GM19099 (cell line): ENCODE measurements around the gene ATP6V0E1.
A peak's percentile ranks its signal among the peaks of the same experiment; 100 is the strongest.

ENCODE experiments used
- POLR2A ChIP-seq: IDR thresholded peaks from 3 replicates; pipeline ENCODE4 v1.6.1; 2011; ENCODE audit warnings: low read depth; ENCODE audit not compliant: insufficient read length; ENCODE audit errors: extremely low read depth

ATP6V0E1 gene

GRCh38 chr5:172983542-172984243 is at the start of gene ATP6V0E1:
TSS of gene ATP6V0E1 (plus strand) at chr5:172983771. CDS start at chr5:172983861, 90 bp downstream.
- TF ChIP-seq POLR2A, result peak; percentile 93

GRCh38 chr5:172935096-172935495 is 48.5 kb upstream of the ATP6V0E1 start:
- no peak for TF ChIP-seq POLR2A

- no peak for TF ChIP-seq POLR2A
These were observed 47.2 kb upstream of the ATP6V0E1 start for GRCh38 chr5:172936401-172936800.

GRCh38 chr5:172939071-172939470 is 44.5 kb upstream of the ATP6V0E1 start:
- no peak for TF ChIP-seq POLR2A

GRCh38 chr5:172939611-172940267 is 43.8 kb upstream of the ATP6V0E1 start:
- no peak for TF ChIP-seq POLR2A

GRCh38 chr5:172940268-172941066 is 43.1 kb upstream of the ATP6V0E1 start:
- no peak for TF ChIP-seq POLR2A

GRCh38 chr5:172941067-172941516 is 42.5 kb upstream of the ATP6V0E1 start:
- TF ChIP-seq POLR2A, result no peak

GRCh38 chr5:172942556-172942955 is 41.0 kb upstream of the ATP6V0E1 start:
- no peak for TF ChIP-seq POLR2A

- no peak for TF ChIP-seq POLR2A
These were observed 40.2 kb upstream of the ATP6V0E1 start for GRCh38 chr5:172943283-172943841.

- TF ChIP-seq POLR2A, result no peak
These were observed 39.7 kb upstream of the ATP6V0E1 start for GRCh38 chr5:172943906-172944305.

GRCh38 chr5:172944741-172945140 is 38.8 kb upstream of the ATP6V0E1 start:
- TF ChIP-seq POLR2A, result no peak

GRCh38 chr5:172945151-172945550 is 38.4 kb upstream of the ATP6V0E1 start:
- no peak for TF ChIP-seq POLR2A

- TF ChIP-seq POLR2A, result no peak
These were observed 37.4 kb upstream of the ATP6V0E1 start for GRCh38 chr5:172946146-172946545.

- TF ChIP-seq POLR2A, result no peak
These were observed 34.1 kb upstream of the ATP6V0E1 start for GRCh38 chr5:172949426-172949825.
